AG08396 (cell line): ENCODE measurements around the gene AMH.
"Not testable (repeated sequence)": the region's sequence is repeated elsewhere in the genome, so short reads cannot be mapped to it uniquely, and the experiment has no call there.

Experiments used
- DNase-seq: peaks from one replicate; pipeline ENCODE4 v3.0.0; 2012; ENCODE audit warnings: low spot score, mixed read lengths

AMH gene

DNA sequence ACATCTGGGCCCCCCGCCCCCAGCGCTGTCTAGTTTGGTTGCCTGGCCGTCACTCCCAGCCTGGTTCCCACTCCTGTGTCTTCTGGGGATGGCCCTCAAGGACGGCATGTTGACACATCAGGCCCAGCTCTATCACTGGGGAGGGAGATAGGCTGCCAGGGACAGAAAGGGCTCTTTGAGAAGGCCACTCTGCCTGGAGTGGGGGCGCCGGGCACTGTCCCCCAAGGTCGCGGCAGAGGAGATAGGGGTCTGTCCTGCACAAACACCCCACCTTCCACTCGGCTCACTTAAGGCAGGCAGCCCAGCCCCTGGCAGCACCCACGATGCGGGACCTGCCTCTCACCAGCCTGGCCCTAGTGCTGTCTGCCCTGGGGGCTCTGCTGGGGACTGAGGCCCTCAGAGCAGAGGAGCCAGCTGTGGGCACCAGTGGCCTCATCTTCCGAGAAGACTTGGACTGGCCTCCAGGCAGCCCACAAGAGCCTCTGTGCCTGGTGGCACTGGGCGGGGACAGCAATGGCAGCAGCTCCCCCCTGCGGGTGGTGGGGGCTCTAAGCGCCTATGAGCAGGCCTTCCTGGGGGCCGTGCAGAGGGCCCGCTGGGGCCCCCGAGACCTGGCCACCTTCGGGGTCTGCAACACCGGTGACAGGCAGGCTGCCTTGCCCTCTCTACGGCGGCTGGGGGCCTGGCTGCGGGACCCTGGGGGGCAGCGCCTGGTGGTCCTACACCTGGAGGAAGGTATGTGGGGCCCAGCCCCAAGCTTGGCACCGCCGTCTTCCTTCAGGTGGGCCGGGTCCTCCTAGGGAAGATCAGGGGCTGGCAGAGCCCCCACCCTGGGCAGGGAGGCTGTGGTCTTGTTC is at the start of gene AMH:
Gene AMH (plus strand): TSS at position 314 of the 857 bp plus-strand sequence. CDS start 10 bp downstream, at position 324.
- no peak for DNase-seq

- no peak for DNase-seq
These were observed 49.1 kb upstream of the AMH start for GRCh38 chr19:2199861-2200623.

- DNase-seq, result not testable (repeated sequence)
These were observed 48.4 kb upstream of the AMH start for GRCh38 chr19:2200624-2201294.

- no peak for DNase-seq
These were observed 47.5 kb upstream of the AMH start for GRCh38 chr19:2201473-2202148.

- no peak for DNase-seq
These were observed 46.8 kb upstream of the AMH start for GRCh38 chr19:2202366-2202765.

GRCh38 chr19:2207008-2207407 is 42.1 kb upstream of the AMH start:
- DNase-seq, result no peak

GRCh38 chr19:2207991-2208860 is 40.9 kb upstream of the AMH start:
- peak; percentile 88 for DNase-seq

- DNase-seq, result no peak
These were observed 40.1 kb upstream of the AMH start for GRCh38 chr19:2208975-2209374.

DNA sequence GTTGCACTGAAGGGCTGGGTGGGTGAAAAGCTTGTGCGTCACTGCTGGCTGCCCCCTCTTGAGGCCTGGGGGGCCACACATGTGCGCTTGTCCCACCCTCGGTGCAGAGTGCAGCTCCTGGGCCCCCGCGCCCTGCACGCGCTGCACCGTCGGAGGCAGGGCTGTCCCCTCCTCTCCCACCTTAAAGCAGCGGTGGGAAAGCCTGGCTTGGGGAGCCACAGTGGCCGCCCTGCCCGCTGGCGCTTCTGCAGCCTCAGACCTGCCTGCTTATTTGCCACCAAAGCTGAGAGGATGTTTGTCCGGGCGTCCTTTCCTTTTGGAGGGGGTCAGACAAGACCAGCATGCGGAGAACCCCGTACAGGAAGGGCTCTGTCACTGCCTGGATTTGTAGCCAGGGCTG is 39.7 kb upstream of the AMH start:
- DNase-seq, result no peak

- DNase-seq, result no peak
These were observed 38.9 kb upstream of the AMH start for GRCh38 chr19:2210206-2210605.

- no peak for DNase-seq
These were observed 38.0 kb upstream of the AMH start for GRCh38 chr19:2210987-2211740.

DNA sequence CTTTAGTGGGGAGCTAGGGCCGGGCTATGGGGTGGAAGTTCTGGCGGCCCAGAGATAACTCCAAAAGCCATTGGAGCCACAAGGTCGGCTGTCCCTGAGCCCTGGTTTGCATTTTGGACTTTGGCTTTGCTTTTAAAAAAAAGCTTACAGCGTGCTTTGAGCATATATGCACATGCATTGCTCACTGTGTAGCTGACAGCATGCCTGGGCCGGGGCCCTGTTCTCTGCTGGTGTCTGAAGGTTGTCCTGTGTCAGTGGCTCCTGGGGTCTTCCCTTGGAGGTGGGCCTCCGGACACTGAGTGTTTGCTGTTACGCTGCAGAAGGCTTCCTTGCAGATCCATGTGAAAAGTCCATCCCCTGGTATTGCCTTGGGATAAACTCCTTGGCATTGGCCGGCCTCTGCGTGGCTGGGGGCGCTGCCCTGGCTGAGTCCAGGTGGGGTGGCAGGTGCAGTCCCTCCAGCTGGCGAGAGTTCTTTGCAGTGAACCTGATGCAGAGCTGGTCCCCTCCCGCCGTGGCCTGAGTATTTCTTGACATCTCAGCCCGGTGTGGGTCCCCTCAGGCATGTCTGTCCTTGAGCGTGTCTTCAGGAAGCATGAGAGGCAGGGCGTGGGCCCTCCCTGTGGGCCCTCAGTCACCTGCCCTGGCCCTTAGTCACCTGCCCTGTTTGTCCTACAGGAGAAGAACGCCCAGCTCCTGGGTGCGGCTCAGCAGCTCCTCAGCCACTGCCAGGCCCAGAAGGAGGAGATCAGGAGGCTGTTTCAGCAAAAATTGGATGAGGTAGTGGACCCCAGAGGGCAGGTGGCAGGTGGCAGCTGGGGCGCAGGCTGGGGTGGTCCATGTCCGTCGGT is 36.0 kb upstream of the AMH start:
- no peak for DNase-seq

DNA sequence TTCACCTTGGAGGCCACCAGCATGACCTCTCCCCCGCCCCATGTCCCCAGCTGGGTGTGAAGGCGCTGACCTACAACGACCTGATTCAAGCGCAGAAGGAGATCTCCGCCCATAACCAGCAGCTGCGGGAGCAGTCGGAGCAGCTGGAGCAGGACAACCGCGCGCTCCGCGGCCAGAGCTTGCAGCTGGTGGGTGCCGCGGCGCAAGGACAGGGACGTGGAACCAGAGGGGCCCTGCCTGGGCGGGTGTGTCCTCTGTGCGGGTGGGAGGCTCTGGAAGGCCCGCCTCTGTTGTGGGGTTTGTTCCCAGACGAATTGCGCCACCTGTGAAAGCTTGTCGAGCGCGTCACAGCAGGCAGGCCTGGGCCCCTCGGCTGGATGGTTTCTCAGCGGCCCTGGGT is 35.3 kb upstream of the AMH start:
- no peak for DNase-seq

GRCh38 chr19:2214251-2214650 is 34.9 kb upstream of the AMH start:
- no peak for DNase-seq

GRCh38 chr19:2215281-2215751 is 33.8 kb upstream of the AMH start:
- no peak for DNase-seq

- no peak for DNase-seq
These were observed 32.5 kb upstream of the AMH start for GRCh38 chr19:2216361-2217225.

- DNase-seq, result no peak
These were observed 31.5 kb upstream of the AMH start for GRCh38 chr19:2217591-2217990.

GRCh38 chr19:2219726-2220125 is 29.4 kb upstream of the AMH start:
- DNase-seq, result no peak
